Measurements from ENCODE around the gene SREBF1. TPM values are rescaled to one million over a fixed set of nuclear protein-coding genes. Genes with fewer than 3 reads are reported as not detected.

Gene SREBF1
- total RNA-seq, 1 donor from 2014 or later: 83.0 TPM

DNA sequence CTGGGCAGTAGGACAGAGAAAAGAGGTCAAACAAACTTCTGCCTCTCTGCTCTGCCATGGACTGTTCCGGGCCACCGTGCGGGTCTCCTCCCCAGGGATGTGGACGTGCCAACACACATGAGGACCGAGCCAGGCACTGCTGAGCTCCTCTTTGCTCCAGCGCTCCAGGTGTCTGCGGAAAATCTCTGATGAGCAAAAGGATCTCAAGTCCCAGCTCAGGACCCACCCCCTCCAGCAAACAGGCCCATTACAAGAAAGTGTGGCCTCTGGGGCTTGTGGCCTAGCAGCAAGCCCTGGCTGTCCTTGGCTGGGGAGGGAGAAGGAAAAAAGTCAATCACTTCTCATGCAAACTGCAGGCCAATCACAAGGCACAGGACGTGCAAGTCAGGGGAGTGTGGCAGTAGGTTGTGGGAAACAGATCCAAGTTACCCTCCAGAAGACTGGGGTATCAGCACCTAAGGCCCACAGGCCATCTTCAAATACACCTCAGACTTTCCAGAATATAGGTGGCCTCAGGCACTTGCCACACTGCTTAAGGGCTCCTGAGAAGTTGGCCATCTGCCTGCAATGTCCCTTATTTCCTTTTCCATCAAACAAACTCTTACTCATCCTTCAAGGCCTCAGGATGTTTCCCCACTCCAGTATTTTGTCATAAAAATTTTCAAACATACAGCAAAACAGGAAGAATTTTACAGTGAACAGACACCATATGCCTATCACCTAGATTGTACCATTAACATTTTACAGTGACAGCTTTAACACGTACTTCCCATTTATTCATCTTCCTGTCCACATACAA lies 36.0 kb upstream of the SREBF1 start:
- DNase-seq (ENCODE audit: low read depth): no peak
- Histone ChIP-seq H3K4me3 (ENCODE audit: low read depth, low read length) (no peak overlapping the region), H3K36me3 (ENCODE audit: control insufficient read depth, insufficient read depth, low read length) (no peaks in the 10 kb centered on the region), H3K27me3 (ENCODE audit: control insufficient read depth, insufficient read depth, low read length) (no peaks in the 10 kb centered on the region)
- TF ChIP-seq, protein P1, sequence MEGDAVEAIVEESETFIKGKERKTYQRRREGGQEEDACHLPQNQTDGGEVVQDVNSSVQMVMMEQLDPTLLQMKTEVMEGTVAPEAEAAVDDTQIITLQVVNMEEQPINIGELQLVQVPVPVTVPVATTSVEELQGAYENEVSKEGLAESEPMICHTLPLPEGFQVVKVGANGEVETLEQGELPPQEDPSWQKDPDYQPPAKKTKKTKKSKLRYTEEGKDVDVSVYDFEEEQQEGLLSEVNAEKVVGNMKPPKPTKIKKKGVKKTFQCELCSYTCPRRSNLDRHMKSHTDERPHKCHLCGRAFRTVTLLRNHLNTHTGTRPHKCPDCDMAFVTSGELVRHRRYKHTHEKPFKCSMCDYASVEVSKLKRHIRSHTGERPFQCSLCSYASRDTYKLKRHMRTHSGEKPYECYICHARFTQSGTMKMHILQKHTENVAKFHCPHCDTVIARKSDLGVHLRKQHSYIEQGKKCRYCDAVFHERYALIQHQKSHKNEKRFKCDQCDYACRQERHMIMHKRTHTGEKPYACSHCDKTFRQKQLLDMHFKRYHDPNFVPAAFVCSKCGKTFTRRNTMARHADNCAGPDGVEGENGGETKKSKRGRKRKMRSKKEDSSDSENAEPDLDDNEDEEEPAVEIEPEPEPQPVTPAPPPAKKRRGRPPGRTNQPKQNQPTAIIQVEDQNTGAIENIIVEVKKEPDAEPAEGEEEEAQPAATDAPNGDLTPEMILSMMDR (IDR thresholded peaks at IDR 0.05; ENCODE audit: insufficient read depth, low read length, poor library complexity, severe bottlenecking): no peak

DNA sequence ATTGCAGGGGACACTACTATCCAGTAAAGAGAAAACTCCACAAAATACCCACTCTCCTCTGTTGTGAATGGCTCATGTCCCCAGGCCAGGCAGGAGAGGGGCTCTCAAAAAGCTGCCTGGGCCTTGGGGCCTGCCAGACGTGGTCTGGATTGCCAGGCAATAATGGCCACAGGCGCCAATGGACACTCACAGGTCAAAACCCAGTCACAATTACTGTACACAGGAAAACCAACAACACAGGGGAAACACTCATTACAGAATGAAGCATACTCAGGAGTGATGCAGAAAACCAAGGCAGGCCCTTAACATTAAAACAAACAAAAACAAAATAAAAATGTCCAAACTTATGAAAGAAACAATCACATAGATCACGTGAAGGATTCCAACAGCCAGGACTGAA lies 35.1 kb upstream of the SREBF1 start:
- H3K36me3 ChIP-seq (ENCODE audit: control insufficient read depth, insufficient read depth, low read length): no peaks in the 10 kb centered on the region
- TF ChIP-seq, protein P1 (IDR thresholded peaks at IDR 0.05; ENCODE audit: insufficient read depth, low read length, poor library complexity, severe bottlenecking): no peak
- DNase-seq (ENCODE audit: low read depth): no peak
- H3K4me3 ChIP-seq (ENCODE audit: low read depth, low read length): no peak overlapping the region
- no peaks in the 10 kb centered on the region for H3K27me3 ChIP-seq (ENCODE audit: control insufficient read depth, insufficient read depth, low read length)

DNA sequence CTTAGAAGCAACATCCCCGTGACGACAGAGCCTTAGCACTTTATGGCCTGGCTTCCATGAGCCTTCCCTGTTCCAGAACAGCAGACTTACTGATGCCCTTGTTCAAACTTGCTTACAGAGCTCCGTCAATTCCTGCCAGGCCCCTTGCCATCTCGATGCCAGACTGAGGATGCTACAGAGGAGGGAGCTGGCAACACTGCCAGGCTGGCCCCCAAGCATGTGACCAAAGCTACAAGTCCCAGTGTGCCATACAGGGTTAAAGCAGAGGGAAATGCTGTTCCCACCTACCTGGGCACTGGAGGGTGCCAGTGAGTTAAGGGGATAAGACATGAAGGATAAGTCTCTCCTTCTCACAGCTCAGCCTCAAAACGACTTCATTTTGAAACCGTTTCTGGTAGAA lies 33.5 kb upstream of the SREBF1 start:
- no peaks in the 10 kb centered on the region for H3K27me3 ChIP-seq (ENCODE audit: control insufficient read depth, insufficient read depth, low read length)
- no peak for DNase-seq (ENCODE audit: low read depth)
- no peaks in the 10 kb centered on the region for H3K36me3 ChIP-seq (ENCODE audit: control insufficient read depth, insufficient read depth, low read length)
- TF ChIP-seq, protein P1 (IDR thresholded peaks at IDR 0.05; ENCODE audit: insufficient read depth, low read length, poor library complexity, severe bottlenecking): no peak
- H3K4me3 ChIP-seq (ENCODE audit: low read depth, low read length): no peak overlapping the region

DNA sequence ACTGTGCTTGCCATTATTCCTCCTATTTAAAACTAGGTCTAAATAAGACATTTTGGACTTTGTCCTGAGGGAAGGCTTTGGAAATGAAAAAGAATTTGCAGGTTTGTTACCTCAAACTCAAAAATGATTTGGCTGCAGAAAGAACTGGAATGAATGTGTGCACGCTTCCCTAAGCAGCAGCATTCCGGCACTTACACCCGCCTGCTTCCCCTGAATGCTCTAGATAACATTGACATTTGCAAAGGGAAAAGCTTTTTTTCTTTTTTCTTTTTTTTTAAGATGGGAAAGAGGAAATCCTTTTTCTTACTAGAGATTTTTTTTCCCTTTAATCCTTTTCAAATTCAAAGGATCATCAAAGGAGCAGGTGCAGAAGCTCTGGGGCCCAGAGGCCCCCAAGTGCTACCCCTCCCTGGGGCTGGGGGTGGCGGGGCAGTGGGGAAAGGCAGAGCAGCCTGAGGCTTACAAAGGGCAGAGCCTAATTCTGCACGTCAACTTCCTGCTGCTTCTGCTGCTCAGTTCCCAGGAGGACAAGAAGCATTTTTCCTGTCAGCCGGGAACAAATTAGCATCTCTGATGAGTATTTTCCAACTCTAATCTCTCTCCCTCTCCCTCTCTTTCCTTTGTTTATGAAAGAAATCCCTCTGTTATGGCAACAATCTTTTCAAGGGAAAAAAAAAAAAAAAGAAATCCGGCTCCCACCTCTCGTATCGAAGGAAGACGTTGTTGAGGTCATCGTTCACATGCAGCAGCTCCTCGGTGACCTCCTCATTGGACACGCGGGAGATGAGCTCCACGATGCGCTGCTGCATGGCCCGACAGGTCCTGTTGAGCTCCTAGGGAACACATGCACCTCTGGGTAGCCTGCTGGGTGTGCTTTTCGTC lies 32.1 kb upstream of the SREBF1 start:
- TF ChIP-seq, protein P1 (IDR thresholded peaks at IDR 0.05; ENCODE audit: insufficient read depth, low read length, poor library complexity, severe bottlenecking): no peak
- no peak for DNase-seq (ENCODE audit: low read depth)
- H3K4me3 ChIP-seq (ENCODE audit: low read depth, low read length): no peak overlapping the region
- H3K27me3 ChIP-seq (ENCODE audit: control insufficient read depth, insufficient read depth, low read length): no peaks in the 10 kb centered on the region
- no peaks in the 10 kb centered on the region for H3K36me3 ChIP-seq (ENCODE audit: control insufficient read depth, insufficient read depth, low read length)

DNA sequence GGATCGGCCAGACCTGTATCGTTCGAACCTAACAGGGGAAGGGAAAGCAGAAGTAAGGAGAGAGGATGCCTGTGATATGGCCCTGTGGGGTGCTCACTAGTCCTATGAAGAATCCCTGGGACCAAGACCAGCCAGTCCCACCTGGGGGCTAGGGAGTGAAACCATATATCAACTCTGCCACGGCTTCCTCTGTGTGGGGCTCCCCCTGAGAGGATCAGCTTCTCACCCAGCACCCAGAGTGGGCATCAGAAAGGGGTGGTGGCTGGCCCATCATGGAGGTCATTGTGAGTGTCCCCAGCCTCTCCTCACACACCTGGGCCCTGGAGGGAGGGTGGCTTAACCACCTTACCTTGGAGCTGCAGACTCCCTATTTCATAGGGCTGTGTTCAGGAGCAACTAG lies 30.1 kb upstream of the SREBF1 start:
- Histone ChIP-seq H3K4me3 (ENCODE audit: low read depth, low read length) (no peak overlapping the region), H3K27me3 (ENCODE audit: control insufficient read depth, insufficient read depth, low read length) (no peaks in the 10 kb centered on the region), H3K36me3 (ENCODE audit: control insufficient read depth, insufficient read depth, low read length) (no peaks in the 10 kb centered on the region)
- DNase-seq (ENCODE audit: low read depth): no peak
- TF ChIP-seq, protein P1 (IDR thresholded peaks at IDR 0.05; ENCODE audit: insufficient read depth, low read length, poor library complexity, severe bottlenecking): no peak
